Kidney (tissue), 14 donors: ENCODE results near the gene INPP5A. TPM values are rescaled to one million over a fixed set of nuclear protein-coding genes. Genes with fewer than 3 reads are reported as not detected.

Experiments used
- DNase-seq, 5 donors: peaks; one replicate each; pipeline ENCODE4 v3.0.0-alpha.2; 2013 to 2020
- FAIRE-seq: peaks from 2 replicates; lab custom pipeline; 2012; peaks lifted over from hg19 to GRCh38; lab: Jason Lieb, UNC
- H3K27ac ChIP-seq, 2 donors: one replicate each; pipeline ENCODE4 v1.7.0; 2013; ENCODE audit warnings: low read depth in 2 of 2, low read length in 2 of 2, inconsistent platforms in 1 of 2
- H3K27me3 ChIP-seq: one replicate; pipeline ENCODE4 v1.7.1; 2013; ENCODE audit warnings: low read length, inconsistent platforms; ENCODE audit not compliant: control insufficient read depth, insufficient read depth
- H3K36me3 ChIP-seq, 3 donors: one replicate each; pipeline versions ENCODE4 v1.7.0 to v1.7.1; 2013; ENCODE audit warnings: low read length in 3 of 3, control low read depth in 1 of 3, inconsistent platforms in 1 of 3; ENCODE audit not compliant: insufficient read depth in 3 of 3, control insufficient read depth in 2 of 3
- H3K4me1 ChIP-seq, 3 donors: one replicate each; pipeline versions ENCODE4 v1.7.0 to v1.7.1; 2013; ENCODE audit warnings: low read length in 3 of 3, inconsistent platforms in 1 of 3, low read depth in 1 of 3; ENCODE audit not compliant: control insufficient read depth in 2 of 3, insufficient read depth in 2 of 3
- H3K4me3 ChIP-seq, 3 donors: one replicate each; pipeline versions ENCODE4 v1.7.0 to v1.8.1; 2013; ENCODE audit warnings: low read length in 3 of 3, control low read depth in 1 of 3, inconsistent platforms in 1 of 3
- H3K9ac ChIP-seq, 3 donors: one replicate each; pipeline versions ENCODE4 v1.7.0 to v1.7.1; 2013; ENCODE audit warnings: low read length in 3 of 3, control low read depth in 1 of 3, inconsistent platforms in 1 of 3
- H3K9me3 ChIP-seq, 3 donors: one replicate each; pipeline versions ENCODE4 v1.7.0 to v1.7.1; 2013; ENCODE audit warnings: low read length in 3 of 3, control low read depth in 1 of 3, inconsistent platforms in 1 of 3; ENCODE audit not compliant: control insufficient read depth in 2 of 3, insufficient read depth in 1 of 3
- intact Hi-C: fragments of 100-400 bp; cut with DNase I; formaldehyde crosslinking; loops from one replicate; pipeline ENCODE4 v1.11.1; 2022
- polyA plus RNA-seq: library from polyadenylated mRNA; stranded (reverse); fragments of 350-450 nt; fragmentation: Illumina TruSeq; extraction: RNeasy Lipid Tissue Mini Kit (QIAGEN cat#74804); gene quantifications from one replicate; pipeline ENCODE4 v1.2.3, GENCODE V29; 2014; ENCODE audit warnings: low read depth, low replicate concordance; ENCODE audit not compliant: insufficient read depth
- total RNA-seq: library from RNA; stranded (reverse); fragmentation: NEBNext Ultra II Directional; extraction: Animal tissue kit (Norgen Biotek cat#: 25700); gene quantifications from one replicate; pipeline ENCODE4 v1.2.1, GENCODE V29; 2021
- TF ChIP-seq, protein P1 (sequence below): IDR thresholded peaks from 3 replicates; pipeline ENCODE4 v1.5.1; 2012; ENCODE audit warnings: mild to moderate bottlenecking, moderate library complexity, borderline replicate concordance; ENCODE audit not compliant: insufficient read depth; ENCODE audit errors: extremely low read depth
- donor health status: control.
- donor health status: control.
- donor health status: control.
- donor health status: control.
- donor health status: control.
- donor health status: DM: yes; HTN: yes; CAD: no.
- donor health status: Normal renal cell carcinoma (clear cell type).

The INPP5A gene
- total and polyA plus RNA-seq, 2 donors from 2014 or later: 20.8 to 40.3 TPM

- H3K27me3 ChIP-seq: no peaks in the 10 kb centered on the region
- H3K4me1 ChIP-seq: peaks cover 0 to 39% (median 18%) of the 10 kb centered on the region in 3 donors
- no peak overlapping the region for H3K27ac ChIP-seq
- H3K9me3 ChIP-seq: no peaks in the 10 kb centered on the region
- H3K4me3 ChIP-seq: no peak overlapping the region
- no peaks in the 10 kb centered on the region for H3K36me3 ChIP-seq
- TF ChIP-seq, protein P1, sequence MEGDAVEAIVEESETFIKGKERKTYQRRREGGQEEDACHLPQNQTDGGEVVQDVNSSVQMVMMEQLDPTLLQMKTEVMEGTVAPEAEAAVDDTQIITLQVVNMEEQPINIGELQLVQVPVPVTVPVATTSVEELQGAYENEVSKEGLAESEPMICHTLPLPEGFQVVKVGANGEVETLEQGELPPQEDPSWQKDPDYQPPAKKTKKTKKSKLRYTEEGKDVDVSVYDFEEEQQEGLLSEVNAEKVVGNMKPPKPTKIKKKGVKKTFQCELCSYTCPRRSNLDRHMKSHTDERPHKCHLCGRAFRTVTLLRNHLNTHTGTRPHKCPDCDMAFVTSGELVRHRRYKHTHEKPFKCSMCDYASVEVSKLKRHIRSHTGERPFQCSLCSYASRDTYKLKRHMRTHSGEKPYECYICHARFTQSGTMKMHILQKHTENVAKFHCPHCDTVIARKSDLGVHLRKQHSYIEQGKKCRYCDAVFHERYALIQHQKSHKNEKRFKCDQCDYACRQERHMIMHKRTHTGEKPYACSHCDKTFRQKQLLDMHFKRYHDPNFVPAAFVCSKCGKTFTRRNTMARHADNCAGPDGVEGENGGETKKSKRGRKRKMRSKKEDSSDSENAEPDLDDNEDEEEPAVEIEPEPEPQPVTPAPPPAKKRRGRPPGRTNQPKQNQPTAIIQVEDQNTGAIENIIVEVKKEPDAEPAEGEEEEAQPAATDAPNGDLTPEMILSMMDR: no peak
- FAIRE-seq (no peak), DNase-seq (no peak)
- no peak overlapping the region for H3K9ac ChIP-seq
- intact Hi-C loops: no loop called here
Observed at GRCh38 chr10:132589681-132590080, 52.1 kb downstream of the INPP5A start.

- TF ChIP-seq, protein P1: no peak
- H3K9ac ChIP-seq: no peak overlapping the region
- DNase-seq (no peak), FAIRE-seq (no peak)
- no peak overlapping the region for H3K4me3 ChIP-seq
- no peaks in the 10 kb centered on the region for H3K36me3 ChIP-seq
- no peaks in the 10 kb centered on the region for H3K9me3 ChIP-seq
- intact Hi-C loops: no loop called here
- H3K27ac ChIP-seq: no peak overlapping the region
- no peaks in the 10 kb centered on the region for H3K27me3 ChIP-seq
- H3K4me1 ChIP-seq: peaks cover 0 to 39% (median 18%) of the 10 kb centered on the region in 3 donors
Observed at GRCh38 chr10:132590094-132590751, 52.6 kb downstream of the INPP5A start.

DNA sequence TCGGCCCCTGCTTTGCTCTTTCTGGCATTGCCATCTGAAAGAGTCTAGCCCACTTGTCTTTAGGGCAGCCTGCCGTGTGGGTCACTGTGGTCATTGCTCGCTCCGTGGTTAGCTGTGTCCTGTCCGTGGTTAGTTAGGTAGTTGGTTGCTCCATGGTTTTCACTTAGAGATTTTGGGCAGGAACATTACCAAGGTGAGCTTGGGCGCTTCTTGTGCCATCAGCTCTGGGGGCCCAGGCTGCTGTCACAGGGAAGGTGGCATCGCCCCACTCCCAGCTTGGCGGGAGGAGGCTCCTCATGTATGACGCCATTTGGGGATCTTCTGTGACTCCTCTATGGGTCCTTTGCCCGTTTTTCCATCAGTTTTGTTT, 53.1 kb downstream of the INPP5A start:
- intact Hi-C loops: no loop called here
- Histone ChIP-seq H3K4me3 (no peak overlapping the region), H3K27me3 (no peaks in the 10 kb centered on the region), H3K27ac (no peak overlapping the region), H3K9me3 (no peaks in the 10 kb centered on the region), H3K4me1 (peaks cover 0 to 36% (median 18%) of the 10 kb centered on the region in 3 donors), H3K36me3 (no peaks in the 10 kb centered on the region), H3K9ac (no peak overlapping the region)
- DNase-seq (no peak), FAIRE-seq (no peak)
- TF ChIP-seq, protein P1: no peak
